GM06990 (cell line): ENCODE data around the gene TIMM50.
A peak's percentile ranks its signal among the peaks of the same experiment; 100 is the strongest.

Experiments used
- DNase-seq: peaks from one replicate; pipeline ENCODE4 v3.0.0-alpha.2; 2011; ENCODE audit not compliant: insufficient read length; ENCODE audit errors: extremely low read depth
- H3K27me3 ChIP-seq: replicated peaks from 2 replicates; pipeline ENCODE4 v1.6.0; 2011; ENCODE audit warnings: low read length; ENCODE audit not compliant: control insufficient read depth, insufficient read depth
- H3K36me3 ChIP-seq: 2 replicates; pipeline ENCODE4 v1.5.1; 2011; ENCODE audit warnings: low read length; ENCODE audit not compliant: control insufficient read depth, insufficient read depth
- H3K4me3 ChIP-seq: replicated peaks from 2 replicates; pipeline ENCODE4 v1.5.1; 2011; ENCODE audit warnings: low read depth, mild to moderate bottlenecking, control low read depth, low read length
- TF ChIP-seq, protein P1 (sequence below): IDR thresholded peaks from 2 replicates; pipeline ENCODE4 v1.5.1; 2011; ENCODE audit warnings: low read length, control low read depth, mild to moderate bottlenecking, inconsistent platforms; ENCODE audit not compliant: insufficient read depth, poor library complexity, severe bottlenecking

The TIMM50 gene

DNA sequence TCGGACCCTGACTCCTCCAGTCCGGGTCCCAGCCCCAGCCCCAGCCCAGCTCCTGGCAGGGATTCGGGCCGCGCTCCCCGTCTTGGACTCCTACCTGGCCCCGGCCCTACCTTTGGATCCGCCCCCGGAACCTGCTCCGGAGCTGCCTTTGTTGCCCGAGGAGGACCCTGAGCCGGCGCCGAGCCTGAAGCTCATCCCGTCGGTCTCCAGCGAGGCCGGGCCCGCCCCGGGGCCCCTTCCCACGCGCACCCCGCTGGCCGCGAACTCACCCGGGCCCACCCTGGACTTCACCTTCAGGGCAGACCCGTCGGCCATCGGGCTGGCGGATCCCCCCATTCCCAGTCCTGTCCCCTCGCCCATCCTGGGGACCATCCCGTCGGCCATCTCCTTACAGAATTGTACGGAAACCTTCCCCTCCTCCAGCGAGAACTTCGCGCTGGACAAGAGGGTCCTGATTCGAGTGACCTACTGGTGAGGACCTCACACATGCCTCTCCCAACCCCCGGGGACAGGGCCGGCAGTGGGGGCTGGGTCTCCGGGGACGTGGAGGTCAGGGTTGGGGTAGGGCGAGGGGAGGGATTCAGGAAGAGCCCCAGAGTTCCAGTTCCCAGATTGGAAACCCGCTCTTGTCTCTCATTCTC lies 35.0 kb downstream of the TIMM50 start:
- H3K27me3 ChIP-seq = no peaks in the 10 kb centered on the region; the same call in none of the 2 replicates
- TF ChIP-seq, protein P1, sequence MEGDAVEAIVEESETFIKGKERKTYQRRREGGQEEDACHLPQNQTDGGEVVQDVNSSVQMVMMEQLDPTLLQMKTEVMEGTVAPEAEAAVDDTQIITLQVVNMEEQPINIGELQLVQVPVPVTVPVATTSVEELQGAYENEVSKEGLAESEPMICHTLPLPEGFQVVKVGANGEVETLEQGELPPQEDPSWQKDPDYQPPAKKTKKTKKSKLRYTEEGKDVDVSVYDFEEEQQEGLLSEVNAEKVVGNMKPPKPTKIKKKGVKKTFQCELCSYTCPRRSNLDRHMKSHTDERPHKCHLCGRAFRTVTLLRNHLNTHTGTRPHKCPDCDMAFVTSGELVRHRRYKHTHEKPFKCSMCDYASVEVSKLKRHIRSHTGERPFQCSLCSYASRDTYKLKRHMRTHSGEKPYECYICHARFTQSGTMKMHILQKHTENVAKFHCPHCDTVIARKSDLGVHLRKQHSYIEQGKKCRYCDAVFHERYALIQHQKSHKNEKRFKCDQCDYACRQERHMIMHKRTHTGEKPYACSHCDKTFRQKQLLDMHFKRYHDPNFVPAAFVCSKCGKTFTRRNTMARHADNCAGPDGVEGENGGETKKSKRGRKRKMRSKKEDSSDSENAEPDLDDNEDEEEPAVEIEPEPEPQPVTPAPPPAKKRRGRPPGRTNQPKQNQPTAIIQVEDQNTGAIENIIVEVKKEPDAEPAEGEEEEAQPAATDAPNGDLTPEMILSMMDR = no peak
- H3K4me3 ChIP-seq = peak overlapping the region; percentile 35
- no peaks in the 10 kb centered on the region for H3K36me3 ChIP-seq
- no peak for DNase-seq

DNA sequence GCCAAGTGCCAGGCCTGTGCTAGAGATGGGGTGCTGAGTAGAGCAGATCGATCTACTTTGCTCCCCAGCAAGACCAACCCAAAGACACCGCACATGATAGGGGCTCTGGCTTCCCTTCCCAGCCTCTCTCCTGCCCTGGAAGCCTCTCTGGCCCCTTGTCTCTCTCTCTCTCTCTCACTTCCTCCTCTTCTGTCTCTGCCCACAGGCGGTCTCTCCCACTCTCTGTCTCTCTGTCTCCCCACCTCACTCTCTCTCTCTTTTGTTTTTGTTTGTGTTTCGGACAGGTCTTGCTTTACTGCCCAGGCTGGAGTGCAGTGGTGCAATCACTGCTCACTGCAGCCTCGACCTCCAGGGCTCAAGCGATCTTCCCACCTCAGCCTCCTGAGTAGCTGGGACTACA lies 35.6 kb downstream of the TIMM50 start:
- Histone ChIP-seq H3K27me3 (no peaks in the 10 kb centered on the region; the same call in none of the 2 replicates), H3K4me3 (no peak overlapping the region), H3K36me3 (no peaks in the 10 kb centered on the region)
- peak; percentile 23 for DNase-seq
- TF ChIP-seq, protein P1 = no peak

DNA sequence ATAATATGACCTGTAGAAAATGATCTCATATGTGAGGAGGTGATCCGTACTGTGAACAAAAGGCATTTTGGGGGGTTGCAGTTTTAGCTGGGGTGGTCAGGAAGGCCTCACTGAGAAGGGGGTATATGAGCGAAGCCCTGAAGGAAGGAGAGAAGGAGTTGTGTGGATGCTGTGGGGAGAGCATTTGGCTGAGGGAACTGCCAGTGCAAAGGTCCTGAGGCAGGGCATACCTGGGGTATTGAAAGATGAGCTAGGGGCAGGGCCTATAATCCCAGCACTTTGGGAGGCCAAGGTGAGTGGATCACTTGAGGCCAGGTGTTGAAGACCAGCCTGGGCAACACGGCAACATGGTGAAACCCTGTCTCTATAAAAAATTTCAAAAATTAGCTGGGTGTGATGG lies 36.8 kb downstream of the TIMM50 start:
- no peaks in the 10 kb centered on the region; the same call in none of the 2 replicates for H3K27me3 ChIP-seq
- H3K4me3 ChIP-seq = no peak overlapping the region
- no peaks in the 10 kb centered on the region for H3K36me3 ChIP-seq
- TF ChIP-seq, protein P1 = no peak
- no peak for DNase-seq

DNA sequence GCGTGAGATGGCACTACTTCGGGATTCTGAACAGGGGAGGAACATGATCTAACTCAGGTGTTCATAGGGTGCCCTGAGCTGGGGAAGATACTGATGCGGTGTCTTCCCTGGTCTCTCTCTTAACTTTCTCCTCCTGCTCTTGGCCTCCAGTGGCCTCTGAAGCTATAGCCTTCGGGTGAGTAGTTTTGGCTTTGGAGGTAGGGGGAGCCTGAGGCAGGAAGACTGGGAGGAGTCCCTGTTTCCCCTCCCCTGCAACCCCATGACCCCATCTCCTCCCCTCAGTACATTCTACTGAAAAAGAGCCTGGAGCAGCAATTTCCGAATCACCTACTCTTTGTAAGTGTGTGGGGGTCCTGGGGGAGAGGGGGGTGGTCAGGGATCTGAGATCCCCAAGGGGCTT lies 37.8 kb downstream of the TIMM50 start:
- TF ChIP-seq, protein P1 = no peak
- DNase-seq = no peak
- Histone ChIP-seq H3K27me3 (no peaks in the 10 kb centered on the region; the same call in 1 of the 2 replicates), H3K4me3 (no peak overlapping the region), H3K36me3 (no peaks in the 10 kb centered on the region)

DNA sequence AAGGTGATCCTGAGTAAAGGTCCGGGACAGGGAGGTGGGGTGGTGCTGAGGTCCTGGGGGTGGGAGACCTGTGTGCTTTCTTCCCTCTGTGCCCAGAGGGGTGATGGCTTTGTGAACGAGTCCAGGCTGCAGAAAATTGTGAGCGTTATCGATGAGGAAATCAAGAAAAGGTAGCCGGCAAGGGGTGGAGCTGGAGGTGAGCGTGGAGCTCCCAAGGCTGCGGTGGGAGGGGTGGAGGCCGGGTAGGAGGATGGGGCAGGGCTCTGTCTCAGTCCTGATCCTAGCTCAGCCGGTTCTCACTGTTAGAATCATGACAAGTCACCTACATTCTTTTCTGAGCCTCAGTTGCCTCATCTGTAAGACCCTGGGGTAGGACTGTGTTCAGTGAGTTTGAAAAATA lies 38.3 kb downstream of the TIMM50 start:
- Histone ChIP-seq H3K27me3 (no peaks in the 10 kb centered on the region; the same call in 1 of the 2 replicates), H3K36me3 (no peaks in the 10 kb centered on the region), H3K4me3 (no peak overlapping the region)
- TF ChIP-seq, protein P1 = no peak
- no peak for DNase-seq
